Natural killer cell (primary cell): ENCODE measurements around the gene KIF21B. TPM values are rescaled to one million over a fixed set of nuclear protein-coding genes. Genes with fewer than 3 reads are reported as not detected.

Experiments
- ATAC-seq, 3 donors: fragments of 150-1000 bp in 2 of 3; fragments of 200-7000 bp in 1 of 3; cut with Tn5 transposase; 1 replicate in 1 of 3; 2 replicates in 2 of 3; pipeline ENCODE4 v1.10.0; 2021; ENCODE audit warnings: mild to moderate bottlenecking in 2 of 3, moderate library complexity in 2 of 3
- DNase-seq, 2 donors: peaks; one replicate each; pipeline versions ENCODE4 v3.0.0 to v3.0.0-alpha.2; 2013 to 2021; ENCODE audit warnings: mixed read lengths in 1 of 2
- H3K27ac ChIP-seq: one replicate; pipeline ENCODE4 v1.5.1; 2013; ENCODE audit warnings: mild to moderate bottlenecking, low read length
- H3K27me3 ChIP-seq: one replicate; pipeline ENCODE4 v1.6.1; 2013; ENCODE audit warnings: low read length; ENCODE audit not compliant: control insufficient read depth, insufficient read depth
- H3K36me3 ChIP-seq: one replicate; pipeline ENCODE4 v1.6.1; 2013; ENCODE audit warnings: low read length; ENCODE audit not compliant: control insufficient read depth, insufficient read depth
- H3K4me1 ChIP-seq: one replicate; pipeline ENCODE4 v1.6.1; 2013; ENCODE audit warnings: low read length; ENCODE audit not compliant: control insufficient read depth, insufficient read depth
- H3K4me3 ChIP-seq: one replicate; pipeline ENCODE4 v1.5.1; 2013; ENCODE audit warnings: low read length
- H3K9me3 ChIP-seq: one replicate; pipeline ENCODE4 v1.6.1; 2013; ENCODE audit warnings: low read length; ENCODE audit not compliant: control insufficient read depth, insufficient read depth
- H3K27ac Mint-ChIP-seq, 2 donors: one replicate each; pipeline ENCODE4 v1.8.0; 2022; ENCODE audit warnings: mild to moderate bottlenecking in 2 of 2, mixed read lengths in 2 of 2, moderate library complexity in 1 of 2
- H3K27me3 Mint-ChIP-seq, 2 donors: one replicate each; pipeline ENCODE4 v1.8.0; 2022; ENCODE audit warnings: low read depth in 2 of 2, mixed read lengths in 2 of 2
- H3K36me3 Mint-ChIP-seq: one replicate; pipeline ENCODE4 v1.8.0; 2022; ENCODE audit warnings: mixed read lengths
- H3K4me1 Mint-ChIP-seq, 2 donors: one replicate each; pipeline ENCODE4 v1.8.0; 2022; ENCODE audit warnings: mixed read lengths in 2 of 2
- H3K4me3 Mint-ChIP-seq: one replicate; pipeline ENCODE4 v1.8.0; 2022; ENCODE audit warnings: mild to moderate bottlenecking, moderate library complexity, mixed read lengths
- H3K9me3 Mint-ChIP-seq, 2 donors: one replicate each; pipeline ENCODE4 v1.8.0; 2022; ENCODE audit warnings: mixed read lengths in 2 of 2
- WGBS: methylation state at CpG from one replicate; pipeline ENCODE4 v1.1.7; 2013; ENCODE audit warnings: missing lambda C conversion rate; ENCODE audit not compliant: insufficient coverage; 5-methylcytosine and 5-hydroxymethylcytosine counted together
- intact Hi-C: fragments of 100-400 bp; cut with micrococcal nuclease; formaldehyde crosslinking; loops from one replicate; pipeline ENCODE4 v1.14.2; 2022
- total RNA-seq, 4 donors: library from RNA; stranded (reverse); fragments of 120-200 nt in 1 of 4; gene quantifications; one replicate each; pipeline versions ENCODE4 v1.2.3 to v1.2.4, GENCODE V29; 2013 to 2022
- TF ChIP-seq, protein P1 (sequence below): fragments of 200-600 bp; IDR thresholded peaks from one replicate; pipeline ENCODE4 v1.8.0; 2022; ENCODE audit warnings: antibody characterized with exemption

KIF21B gene
- total RNA-seq, 3 donors from 2014 or later (not counting 1 experiment from before 2014, with no cell fraction given) = 102 to 129 (median 126) TPM

GRCh38 chr1:201009962-201010645 lies 13.4 kb downstream of the KIF21B start:
- H3K4me1 ChIP-seq = peaks cover 67% of the 10 kb centered on the region
- H3K27ac ChIP-seq = no peak overlapping the region
- Mint-ChIP-seq H3K4me3 (no peak overlapping the region), H3K4me1 (peaks cover 42 to 47% of the 10 kb centered on the region in 2 donors), H3K9me3 (no peaks in the 10 kb centered on the region), H3K27me3 (no peaks in the 10 kb centered on the region), H3K36me3 (no peaks in the 10 kb centered on the region), H3K27ac (peak overlapping the region in 1 of 2 donors; percentile 52)
- DNase-seq = no peak
- TF ChIP-seq, protein P1, sequence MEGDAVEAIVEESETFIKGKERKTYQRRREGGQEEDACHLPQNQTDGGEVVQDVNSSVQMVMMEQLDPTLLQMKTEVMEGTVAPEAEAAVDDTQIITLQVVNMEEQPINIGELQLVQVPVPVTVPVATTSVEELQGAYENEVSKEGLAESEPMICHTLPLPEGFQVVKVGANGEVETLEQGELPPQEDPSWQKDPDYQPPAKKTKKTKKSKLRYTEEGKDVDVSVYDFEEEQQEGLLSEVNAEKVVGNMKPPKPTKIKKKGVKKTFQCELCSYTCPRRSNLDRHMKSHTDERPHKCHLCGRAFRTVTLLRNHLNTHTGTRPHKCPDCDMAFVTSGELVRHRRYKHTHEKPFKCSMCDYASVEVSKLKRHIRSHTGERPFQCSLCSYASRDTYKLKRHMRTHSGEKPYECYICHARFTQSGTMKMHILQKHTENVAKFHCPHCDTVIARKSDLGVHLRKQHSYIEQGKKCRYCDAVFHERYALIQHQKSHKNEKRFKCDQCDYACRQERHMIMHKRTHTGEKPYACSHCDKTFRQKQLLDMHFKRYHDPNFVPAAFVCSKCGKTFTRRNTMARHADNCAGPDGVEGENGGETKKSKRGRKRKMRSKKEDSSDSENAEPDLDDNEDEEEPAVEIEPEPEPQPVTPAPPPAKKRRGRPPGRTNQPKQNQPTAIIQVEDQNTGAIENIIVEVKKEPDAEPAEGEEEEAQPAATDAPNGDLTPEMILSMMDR = no peak
- H3K27me3 ChIP-seq = no peaks in the 10 kb centered on the region
- H3K36me3 ChIP-seq = peaks cover 28% of the 10 kb centered on the region
- intact Hi-C loops = no loop called here
- 93% methylated on average over 10 of the region's 11 CpGs for WGBS
- ATAC-seq = no peak
- no peak overlapping the region for H3K4me3 ChIP-seq
- H3K9me3 ChIP-seq = no peaks in the 10 kb centered on the region

- peaks cover 40% of the 10 kb centered on the region for H3K36me3 ChIP-seq
- TF ChIP-seq, protein P1 = no peak
- no peak for ATAC-seq
- Mint-ChIP-seq H3K4me1 (peaks cover 29 to 38% of the 10 kb centered on the region in 2 donors), H3K9me3 (no peaks in the 10 kb centered on the region), H3K27me3 (no peaks in the 10 kb centered on the region), H3K27ac (peak overlapping the region in 1 of 2 donors; percentile 52), H3K36me3 (no peaks in the 10 kb centered on the region), H3K4me3 (no peak overlapping the region)
- no peaks in the 10 kb centered on the region for H3K27me3 ChIP-seq
- no peaks in the 10 kb centered on the region for H3K9me3 ChIP-seq
- peaks cover 56% of the 10 kb centered on the region for H3K4me1 ChIP-seq
- intact Hi-C loops = no loop called here
- DNase-seq = no peak
- H3K27ac ChIP-seq = no peak overlapping the region
- H3K4me3 ChIP-seq = no peak overlapping the region
- WGBS = 95% methylated on average over 22 of the region's 22 CpGs
Measured at GRCh38 chr1:201008666-201009360, 14.7 kb downstream of the KIF21B start.

GRCh38 chr1:201007481-201007880 lies 16.0 kb downstream of the KIF21B start:
- no peaks in the 10 kb centered on the region for H3K9me3 ChIP-seq
- 98% methylated on average over 5 of the region's 5 CpGs for WGBS
- H3K36me3 Mint-ChIP-seq = no peaks in the 10 kb centered on the region

More at GRCh38 chr1:201007481-201007880, 16.0 kb downstream of the KIF21B start:
- H3K27me3 ChIP-seq = no peaks in the 10 kb centered on the region
- DNase-seq = no peak
- intact Hi-C loops = no loop called here
- H3K27ac Mint-ChIP-seq = no peak overlapping the region
- H3K4me1 Mint-ChIP-seq = peaks cover 17 to 25% of the 10 kb centered on the region in 2 donors
- no peaks in the 10 kb centered on the region for H3K27me3 Mint-ChIP-seq
- no peak overlapping the region for H3K27ac ChIP-seq
- peaks cover 53% of the 10 kb centered on the region for H3K36me3 ChIP-seq
- H3K4me3 Mint-ChIP-seq = no peak overlapping the region
- TF ChIP-seq, protein P1 = no peak
- peaks cover 43% of the 10 kb centered on the region for H3K4me1 ChIP-seq
- no peaks in the 10 kb centered on the region for H3K9me3 Mint-ChIP-seq
- no peak for ATAC-seq
- H3K4me3 ChIP-seq = no peak overlapping the region
